HFFc6 (cell line): ENCODE measurements around the gene SSBP2. TPM values are rescaled to one million over a fixed set of nuclear protein-coding genes. Genes with fewer than 3 reads are reported as not detected.

Experiments used
- DNase-seq: peaks from one replicate; pipeline ENCODE4 v3.0.0-alpha.2; 2018
- H3K27ac Mint-ChIP-seq: 2 replicates; pipeline ENCODE4 v1.8.0; 2020; ENCODE audit warnings: mild to moderate bottlenecking, mixed read lengths
- H3K27me3 Mint-ChIP-seq: 2 replicates; pipeline ENCODE4 v1.8.0; 2021; ENCODE audit warnings: mild to moderate bottlenecking, moderate library complexity, mixed read lengths; ENCODE audit not compliant: insufficient read depth
- H3K36me3 Mint-ChIP-seq: 2 replicates; pipeline ENCODE4 v1.8.0; 2021; ENCODE audit warnings: low read depth, mixed read lengths
- H3K4me1 Mint-ChIP-seq: 2 replicates; pipeline ENCODE4 v1.8.0; 2020; ENCODE audit warnings: low read depth, mixed read lengths
- H3K4me3 Mint-ChIP-seq: 2 replicates; pipeline ENCODE4 v1.8.0; 2020; ENCODE audit warnings: mild to moderate bottlenecking, moderate library complexity, mixed read lengths
- H3K9me3 Mint-ChIP-seq: 2 replicates; pipeline ENCODE4 v1.8.0; 2020; ENCODE audit warnings: mild to moderate bottlenecking, mixed read lengths
- total RNA-seq, 6 experiments: library from RNA; stranded (reverse); fragmentation: NEBNext Ultra II Directional; extraction: Animal tissue kit (Norgen Biotek cat#: 25700); gene quantifications; 2 replicates in 1 of 6; 3 replicates in 5 of 6; pipeline ENCODE4 v1.2.3, GENCODE V29; 2021
- TF ChIP-seq, protein P1 (sequence below): fragments of 200-600 bp; sonication (generic); IDR thresholded peaks from 2 replicates; pipeline ENCODE4 v1.5.0; 2021; ENCODE audit warnings: antibody characterized with exemption, mild to moderate bottlenecking

The SSBP2 gene
- total RNA-seq, 6 experiments from 2014 or later: 21.0 to 28.6 (median 25.1) TPM

DNA sequence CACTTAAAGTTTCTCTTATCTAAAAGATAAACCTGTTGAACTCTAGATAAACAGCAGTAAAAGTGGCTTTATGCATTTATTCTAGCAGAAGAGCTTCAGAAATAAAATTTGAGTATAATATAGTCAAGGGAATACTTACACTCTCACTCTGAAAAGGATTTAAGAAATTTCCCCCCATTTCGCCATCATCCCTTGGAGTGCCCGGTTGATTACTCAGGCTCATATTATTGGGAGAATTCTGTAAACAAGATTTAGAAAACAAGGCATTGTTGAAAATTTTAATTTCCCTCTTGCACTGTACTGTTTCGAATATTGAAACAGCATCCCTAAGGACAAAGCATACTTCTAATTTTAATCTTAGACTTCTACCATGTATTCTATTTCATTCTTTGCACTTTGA lies 322.5 kb downstream of the SSBP2 start:
- no peaks in the 10 kb centered on the region for H3K27me3 Mint-ChIP-seq
- peak overlapping the region; percentile 0; the same call in 1 of the 2 replicates for H3K27ac Mint-ChIP-seq
- no peak for DNase-seq
- no peak overlapping the region; the same call in 1 of the 2 replicates for H3K4me3 Mint-ChIP-seq
- no peaks in the 10 kb centered on the region for H3K9me3 Mint-ChIP-seq
- TF ChIP-seq, protein P1, sequence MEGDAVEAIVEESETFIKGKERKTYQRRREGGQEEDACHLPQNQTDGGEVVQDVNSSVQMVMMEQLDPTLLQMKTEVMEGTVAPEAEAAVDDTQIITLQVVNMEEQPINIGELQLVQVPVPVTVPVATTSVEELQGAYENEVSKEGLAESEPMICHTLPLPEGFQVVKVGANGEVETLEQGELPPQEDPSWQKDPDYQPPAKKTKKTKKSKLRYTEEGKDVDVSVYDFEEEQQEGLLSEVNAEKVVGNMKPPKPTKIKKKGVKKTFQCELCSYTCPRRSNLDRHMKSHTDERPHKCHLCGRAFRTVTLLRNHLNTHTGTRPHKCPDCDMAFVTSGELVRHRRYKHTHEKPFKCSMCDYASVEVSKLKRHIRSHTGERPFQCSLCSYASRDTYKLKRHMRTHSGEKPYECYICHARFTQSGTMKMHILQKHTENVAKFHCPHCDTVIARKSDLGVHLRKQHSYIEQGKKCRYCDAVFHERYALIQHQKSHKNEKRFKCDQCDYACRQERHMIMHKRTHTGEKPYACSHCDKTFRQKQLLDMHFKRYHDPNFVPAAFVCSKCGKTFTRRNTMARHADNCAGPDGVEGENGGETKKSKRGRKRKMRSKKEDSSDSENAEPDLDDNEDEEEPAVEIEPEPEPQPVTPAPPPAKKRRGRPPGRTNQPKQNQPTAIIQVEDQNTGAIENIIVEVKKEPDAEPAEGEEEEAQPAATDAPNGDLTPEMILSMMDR: no peak
- H3K36me3 Mint-ChIP-seq: no peaks in the 10 kb centered on the region
- peaks cover 45% of the 10 kb centered on the region for H3K4me1 Mint-ChIP-seq

DNA sequence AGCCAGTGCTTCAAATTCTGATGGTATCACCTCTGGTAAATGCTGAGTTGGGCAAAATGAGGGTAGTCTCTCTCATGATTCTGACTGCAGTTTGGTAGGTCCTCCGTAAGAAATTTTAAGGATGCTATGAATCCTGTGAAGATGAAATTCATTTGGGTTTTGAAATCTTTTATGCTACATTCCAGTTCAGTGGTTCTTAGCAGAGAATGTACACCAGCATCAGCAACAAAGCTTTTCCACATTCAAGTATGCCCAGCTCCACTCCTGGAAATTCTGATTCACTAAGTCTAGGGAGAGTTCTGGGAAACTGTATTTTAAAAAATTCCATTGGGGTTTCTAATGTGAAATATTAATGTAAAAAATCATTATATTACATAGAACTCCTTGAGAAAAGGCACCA lies 323.3 kb downstream of the SSBP2 start:
- Mint-ChIP-seq H3K4me3 (no peak overlapping the region), H3K27ac (no peak overlapping the region), H3K36me3 (no peaks in the 10 kb centered on the region), H3K4me1 (peaks cover 53% of the 10 kb centered on the region), H3K27me3 (no peaks in the 10 kb centered on the region), H3K9me3 (no peaks in the 10 kb centered on the region)
- TF ChIP-seq, protein P1: no peak
- no peak for DNase-seq

DNA sequence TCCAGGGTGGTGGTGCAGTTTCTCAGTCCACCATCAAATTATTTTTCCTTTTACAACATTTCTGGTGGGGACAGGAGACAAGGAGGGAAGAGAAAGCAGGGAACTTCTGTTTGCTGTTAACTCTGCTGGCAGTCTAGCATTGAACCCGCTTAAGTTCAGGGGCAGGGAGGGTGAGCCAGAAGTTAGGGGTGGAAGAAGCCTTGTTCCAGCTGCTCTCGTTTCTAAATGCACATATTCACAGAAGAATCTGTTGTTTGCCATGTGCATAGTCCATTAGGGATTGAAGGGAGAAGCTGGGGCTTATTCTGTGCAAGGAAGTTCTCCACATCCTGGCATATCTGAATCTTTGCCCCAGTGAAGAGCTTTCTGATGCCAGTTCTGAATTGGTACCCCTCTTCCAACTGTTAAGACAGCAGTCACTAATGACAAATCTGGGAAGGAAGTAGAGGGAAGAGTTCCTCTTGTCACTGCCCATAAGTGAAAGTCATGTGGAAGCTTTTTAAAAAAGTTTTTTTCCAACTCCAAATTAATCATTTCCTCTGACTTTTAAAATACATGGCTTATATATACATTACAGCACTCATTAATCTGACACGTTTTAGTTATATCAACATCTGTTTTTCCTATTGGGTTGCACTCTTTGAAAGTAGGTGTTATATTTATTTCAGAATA lies 324.4 kb downstream of the SSBP2 start:
- no peaks in the 10 kb centered on the region for H3K36me3 Mint-ChIP-seq
- no peaks in the 10 kb centered on the region for H3K9me3 Mint-ChIP-seq
- TF ChIP-seq, protein P1: no peak
- no peak overlapping the region for H3K4me3 Mint-ChIP-seq
- no peak for DNase-seq
- peaks cover 3% of the 10 kb centered on the region; the same call in 1 of the 2 replicates for H3K27me3 Mint-ChIP-seq
- H3K4me1 Mint-ChIP-seq: peaks cover 63% of the 10 kb centered on the region
- H3K27ac Mint-ChIP-seq: no peak overlapping the region

DNA sequence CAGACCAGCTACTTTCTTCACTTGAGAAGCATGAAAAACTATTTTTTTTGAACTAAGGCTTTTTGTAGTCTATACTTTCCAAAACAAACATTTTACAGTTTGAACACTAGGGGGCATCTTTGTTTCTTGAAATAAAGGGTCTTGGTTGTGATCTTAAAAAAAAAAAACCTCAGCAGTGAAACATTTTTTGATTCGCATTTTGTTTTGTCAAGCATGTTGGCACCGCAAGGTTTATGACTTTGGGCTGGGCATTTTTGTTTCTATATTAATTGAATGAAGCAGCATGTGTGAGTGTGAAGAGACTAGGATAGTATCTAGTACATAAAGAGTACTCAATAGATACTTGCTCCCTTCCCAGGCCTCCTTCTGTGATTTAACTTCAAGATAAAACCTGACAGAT lies 325.3 kb downstream of the SSBP2 start:
- Mint-ChIP-seq H3K27ac (peak overlapping the region; percentile 36), H3K36me3 (no peaks in the 10 kb centered on the region), H3K4me1 (peaks cover 73% of the 10 kb centered on the region), H3K27me3 (peaks cover 3% of the 10 kb centered on the region; the same call in 1 of the 2 replicates), H3K4me3 (no peak overlapping the region), H3K9me3 (no peaks in the 10 kb centered on the region)
- peak; percentile 47 for DNase-seq
- TF ChIP-seq, protein P1: peak; percentile 91

DNA sequence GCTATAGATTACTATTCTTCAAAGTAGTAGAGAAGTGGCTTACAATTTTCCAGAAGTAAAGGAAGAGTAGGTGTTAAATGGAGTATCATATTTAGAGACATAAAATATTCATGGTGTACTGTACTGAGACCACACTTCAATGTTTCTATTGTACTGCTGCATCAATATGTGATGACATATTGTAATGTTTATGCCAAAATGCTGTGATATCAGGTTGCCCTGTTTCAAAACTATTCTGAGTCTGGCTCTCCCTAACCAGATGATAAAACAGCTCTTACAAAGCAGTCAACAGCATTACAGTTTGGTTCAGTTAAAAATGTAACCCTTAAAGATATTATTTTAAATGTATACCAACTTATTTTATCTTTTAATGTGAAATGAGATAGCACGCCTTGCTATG lies 326.2 kb downstream of the SSBP2 start:
- peaks cover 3% of the 10 kb centered on the region; the same call in 1 of the 2 replicates for H3K27me3 Mint-ChIP-seq
- no peak overlapping the region for H3K4me3 Mint-ChIP-seq
- TF ChIP-seq, protein P1: no peak
- no peak overlapping the region for H3K27ac Mint-ChIP-seq
- H3K36me3 Mint-ChIP-seq: no peaks in the 10 kb centered on the region
- no peaks in the 10 kb centered on the region for H3K9me3 Mint-ChIP-seq
- DNase-seq: no peak
- peaks cover 80% of the 10 kb centered on the region for H3K4me1 Mint-ChIP-seq
